ENCODE data around the gene PTDSS2.
"Not testable (repeated sequence)": the region's sequence is repeated elsewhere in the genome, so short reads cannot be mapped to it uniquely, and the experiment has no call there.

Gene PTDSS2

GRCh38 chr11:433641-434040 is 16.4 kb upstream of the PTDSS2 start:
- DNase-seq = no peak

DNA sequence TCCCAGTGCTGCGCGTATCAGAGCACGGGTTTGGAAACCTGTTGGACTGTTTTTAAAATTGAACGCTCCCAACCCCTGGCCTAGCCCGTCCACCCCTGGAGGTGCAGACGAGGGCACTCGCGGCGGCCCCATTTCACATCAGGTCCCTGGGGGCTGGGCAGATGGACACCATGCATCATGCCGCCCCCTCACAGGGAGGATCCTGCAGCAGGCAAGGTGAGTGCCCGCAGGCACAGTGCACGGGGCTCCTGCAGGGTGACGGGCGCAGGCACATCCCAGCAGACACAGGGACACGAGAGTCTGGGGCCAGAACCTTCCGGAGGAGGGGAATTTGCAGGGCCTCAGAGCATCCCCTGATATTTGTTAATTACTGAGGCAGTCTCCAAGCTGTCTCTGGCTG is 15.6 kb upstream of the PTDSS2 start:
- no peak for DNase-seq

GRCh38 chr11:434999-435740 is 14.9 kb upstream of the PTDSS2 start:
- DNase-seq = not testable (repeated sequence)

DNA sequence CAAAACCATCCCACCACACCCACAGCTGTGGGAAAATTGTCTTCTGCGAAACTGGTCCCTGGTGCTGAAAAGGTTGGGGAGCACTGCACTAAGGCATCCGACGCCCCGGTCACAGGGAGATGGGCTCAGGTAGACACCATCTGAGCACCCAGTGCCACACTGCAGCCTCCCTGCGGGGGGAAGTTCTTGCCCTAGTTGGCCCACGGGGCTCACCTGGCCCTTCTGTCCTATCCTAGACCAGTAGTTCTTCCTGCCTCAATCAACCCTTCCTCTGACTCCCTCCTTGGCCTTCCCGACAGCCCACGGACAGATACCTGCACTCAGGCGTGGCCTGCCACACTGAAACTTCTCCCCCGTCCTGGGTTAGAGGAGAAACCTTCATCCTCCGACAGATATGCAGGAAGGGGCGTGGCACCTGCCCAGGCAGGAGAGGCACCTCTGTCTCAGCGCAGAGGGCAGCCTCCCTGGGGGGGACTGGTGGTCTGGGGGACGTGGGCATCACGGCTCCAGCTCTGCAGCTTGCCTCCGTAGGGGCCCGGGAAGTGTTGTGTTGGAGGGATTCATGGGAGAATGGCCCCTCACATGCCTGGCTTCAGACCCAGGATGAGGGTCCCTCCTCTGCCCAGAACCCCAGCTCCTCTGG is 12.7 kb upstream of the PTDSS2 start:
- no peak for DNase-seq

GRCh38 chr11:438101-438844 is 11.8 kb upstream of the PTDSS2 start:
- no peak for DNase-seq

DNA sequence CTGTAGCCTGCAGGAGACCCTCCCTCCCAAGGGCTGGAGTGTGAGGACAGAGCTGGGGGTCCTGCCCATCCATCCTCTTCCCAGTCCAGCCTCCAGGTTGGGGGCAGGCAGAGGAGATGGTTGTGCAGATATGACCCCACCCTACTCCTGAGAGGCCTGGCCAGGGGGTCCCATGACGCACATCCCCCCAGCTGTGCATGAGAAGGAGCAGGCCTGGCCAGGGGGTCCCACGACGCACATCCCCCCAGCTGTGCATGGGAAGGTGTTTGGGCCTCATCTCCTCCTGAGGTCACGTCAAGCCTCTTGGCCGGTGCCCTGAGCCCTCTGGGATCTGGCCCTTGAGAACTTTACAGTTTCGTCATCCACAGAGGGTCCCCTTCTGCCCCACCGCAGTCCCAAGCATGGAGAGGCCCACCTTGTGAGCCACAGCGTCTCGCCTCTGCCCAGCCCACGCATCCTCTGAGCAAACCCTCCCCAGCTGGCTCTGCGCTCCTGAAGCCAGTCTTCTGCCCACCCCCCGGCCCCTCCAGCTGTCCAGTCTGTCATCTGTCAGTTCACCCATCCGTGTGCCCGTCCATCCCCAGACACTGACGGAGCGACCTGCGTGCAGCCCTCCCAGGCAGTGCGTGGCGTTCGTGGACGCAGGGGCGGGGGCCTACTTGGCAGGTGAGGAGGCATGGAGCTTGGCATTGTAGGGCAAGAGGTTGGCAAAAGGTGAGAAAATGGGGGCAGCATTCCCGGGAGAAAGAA is 10.6 kb upstream of the PTDSS2 start:
- no peak for DNase-seq

GRCh38 chr11:440065-441042 is 9.7 kb upstream of the PTDSS2 start:
- no peak for DNase-seq

DNA sequence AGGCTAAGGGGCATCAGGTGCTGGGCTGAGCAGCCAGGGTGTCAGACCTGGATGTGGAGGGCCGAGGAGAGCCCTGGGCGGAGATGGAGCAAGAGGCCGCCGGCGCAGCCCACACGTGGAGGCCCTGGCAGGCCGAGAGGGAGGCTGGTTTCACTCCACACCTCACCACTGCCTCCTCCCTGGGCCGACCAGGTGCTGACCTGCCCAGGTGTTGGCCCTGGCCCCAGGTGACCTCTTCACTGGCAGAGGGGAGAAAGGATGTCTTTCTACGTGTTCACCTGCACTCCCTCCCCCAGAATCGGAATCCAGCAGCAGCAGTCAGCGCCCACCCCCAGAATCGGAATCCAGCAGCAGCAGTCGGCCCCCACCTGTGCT is 9.0 kb upstream of the PTDSS2 start:
- DNase-seq = no peak

- no peak for DNase-seq
These were observed 8.4 kb upstream of the PTDSS2 start, which contains the start of gene ANO9 for GRCh38 chr11:441418-442274. Gene ANO9, minus strand, starts transcription at chr11:442011. Its CDS starts 85 bp downstream, at chr11:441926.

- no peak for DNase-seq
These were observed 7.4 kb upstream of the PTDSS2 start for GRCh38 chr11:442611-443081.

DNA sequence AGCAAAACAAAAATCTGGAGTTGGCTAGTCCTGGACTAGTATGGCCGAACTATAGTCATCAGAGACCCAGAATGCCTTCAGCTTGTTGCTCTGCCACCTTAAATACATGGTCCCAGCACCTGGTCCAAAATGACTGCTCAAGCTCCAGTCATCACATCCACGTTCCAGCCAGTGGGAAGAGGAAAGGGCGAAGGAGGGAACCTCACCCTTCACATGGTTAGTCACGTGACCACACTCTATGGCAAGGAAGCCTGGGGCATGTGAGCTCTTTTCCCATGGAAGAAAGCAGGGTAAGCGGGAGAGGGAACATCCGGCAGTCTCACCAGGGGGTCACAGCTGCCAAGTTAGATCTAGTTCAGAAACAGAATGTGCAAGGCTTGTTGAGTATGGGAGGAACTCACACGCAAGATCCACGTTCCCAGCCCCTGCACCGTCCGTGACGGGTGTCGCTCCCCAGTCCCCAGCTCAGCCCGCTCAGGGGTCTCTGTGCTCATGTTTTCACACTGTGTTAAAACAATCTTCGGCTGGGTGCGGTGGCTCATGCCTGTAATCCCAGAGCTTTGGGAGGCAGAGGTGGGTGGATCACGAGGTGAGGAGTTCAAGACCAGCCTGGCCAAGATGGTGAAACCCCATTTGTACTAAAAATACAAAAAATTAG is 6.4 kb upstream of the PTDSS2 start:
- DNase-seq = no peak

GRCh38 chr11:444396-445144 is 5.5 kb upstream of the PTDSS2 start:
- DNase-seq = peak; percentile 70

DNA sequence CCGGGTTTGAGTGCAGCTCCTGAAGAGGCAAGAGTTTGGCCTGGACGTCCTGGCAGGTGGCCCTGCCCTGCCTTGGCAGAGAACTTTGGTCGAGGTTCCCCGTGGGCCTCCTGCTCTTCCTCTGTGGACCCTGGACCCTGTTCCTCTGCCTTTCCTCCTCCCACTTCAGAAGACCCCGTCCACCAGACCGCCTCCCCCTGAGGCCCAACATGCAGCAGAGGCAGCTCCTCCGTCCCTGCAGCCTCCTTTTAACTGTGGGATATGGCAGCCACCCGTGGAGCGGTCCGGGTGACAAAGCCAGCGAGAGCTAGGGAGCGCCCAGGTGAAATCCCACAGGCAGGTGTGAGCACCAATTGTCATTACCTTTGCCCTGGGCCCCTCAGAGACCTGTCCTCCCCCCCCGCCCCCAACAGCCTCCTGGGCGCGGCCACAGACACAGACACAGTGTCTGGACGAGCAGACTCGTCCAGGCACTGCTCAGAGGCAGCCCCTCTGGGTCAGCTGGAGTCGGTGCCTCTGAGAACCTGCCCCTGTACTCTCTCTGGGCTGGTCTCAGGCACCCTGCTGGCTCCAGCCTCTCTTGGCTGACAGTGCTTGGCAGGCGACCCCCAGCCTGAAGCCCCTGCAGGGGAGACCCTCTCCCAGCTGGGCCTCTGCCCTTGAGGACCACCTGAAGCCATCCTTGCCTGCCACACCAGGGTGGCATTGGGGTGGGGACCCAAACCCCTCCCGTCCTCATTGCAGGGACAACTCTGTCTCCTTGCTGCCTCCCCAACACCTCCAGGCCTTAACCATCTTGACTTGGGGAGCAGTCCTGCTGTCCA is 4.1 kb upstream of the PTDSS2 start:
- no peak for DNase-seq

DNA sequence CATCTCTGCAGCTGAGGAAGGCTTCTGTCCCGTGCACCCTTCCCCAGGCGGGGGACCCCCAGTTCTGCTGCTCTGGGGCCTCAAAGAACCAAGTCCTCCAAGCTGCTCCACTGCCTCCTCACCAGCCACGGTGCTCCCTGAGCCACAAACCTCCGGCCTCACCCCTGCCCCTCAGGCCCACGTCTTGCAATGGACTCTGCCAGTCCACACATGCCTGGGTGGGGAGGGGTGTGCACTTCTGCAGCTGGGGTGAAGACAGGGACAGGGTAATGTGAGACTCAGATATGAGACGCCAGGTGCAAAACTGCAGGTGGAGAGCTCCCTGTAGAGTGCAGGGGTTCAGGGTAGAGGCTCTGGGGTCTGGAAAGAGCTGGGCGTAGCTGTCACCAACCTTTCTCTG is 3.2 kb upstream of the PTDSS2 start:
- peak; percentile 41 for DNase-seq

GRCh38 chr11:447923-448731 is 2.0 kb upstream of the PTDSS2 start:
- DNase-seq = peak; percentile 95

- DNase-seq = peak; percentile 78
These were observed 851 bp downstream of the PTDSS2 start for GRCh38 chr11:450809-451451.

- DNase-seq = no peak
These were observed 1.7 kb downstream of the PTDSS2 start for GRCh38 chr11:451738-452137.
